Breast epithelium (tissue), 4 donors: ENCODE data around the gene JUND. TPM values are rescaled to one million over a fixed set of nuclear protein-coding genes. Genes with fewer than 3 reads are reported as not detected.
"Not testable (repeated sequence)": the region's sequence is repeated elsewhere in the genome, so short reads cannot be mapped to it uniquely, and the experiment has no call there.

ENCODE experiments used
- DNase-seq, 2 donors: peaks; one replicate each; pipeline ENCODE4 v3.0.0-alpha.2; 2019; ENCODE audit warnings: low spot score in 2 of 2
- H3K27ac ChIP-seq, 2 donors: fragments of 200-600 bp; sonication (generic) in 1 of 2; one replicate each; pipeline ENCODE4 v1.5.1; 2016 to 2019; ENCODE audit warnings: mild to moderate bottlenecking in 1 of 2
- H3K27me3 ChIP-seq, 2 donors: fragments of 200-600 bp; sonication (generic) in 1 of 2; one replicate each; pipeline versions ENCODE4 v1.5.1 to v1.6.0; 2017 to 2019; ENCODE audit warnings: control low read depth in 1 of 2, mild to moderate bottlenecking in 1 of 2
- H3K36me3 ChIP-seq: fragments of 200-600 bp; one replicate; pipeline ENCODE4 v1.5.1; 2019
- H3K4me1 ChIP-seq, 2 donors: fragments of 200-600 bp; sonication (generic); one replicate each; pipeline ENCODE4 v1.5.1; 2016 to 2019; ENCODE audit warnings: control low read depth in 1 of 2
- H3K4me3 ChIP-seq, 3 donors: fragments of 200-600 bp; sonication (generic); 1 replicate in 2 of 3; 2 replicates in 1 of 3; pipeline ENCODE4 v1.5.1; 2016 to 2019; ENCODE audit warnings: mild to moderate bottlenecking in 3 of 3, moderate library complexity in 2 of 3
- H3K9me3 ChIP-seq, 2 donors: fragments of 200-600 bp; sonication (generic) in 1 of 2; one replicate each; pipeline ENCODE4 v1.5.1; 2016 to 2019; ENCODE audit warnings: control low read depth in 1 of 2
- POLR2A ChIP-seq: fragments of 450-650 bp; IDR thresholded peaks from one replicate; pipeline ENCODE4 v1.6.1; 2016; ENCODE audit warnings: antibody characterized with exemption, mild to moderate bottlenecking, moderate library complexity
- POLR2AphosphoS5 ChIP-seq, 3 donors: sonication (generic); formaldehyde crosslinking; IDR thresholded peaks; one replicate each; pipeline ENCODE4 v1.6.1; 2017; ENCODE audit warnings: antibody characterized with exemption in 3 of 3
- intact Hi-C: fragments of 100-400 bp; cut with DNase I; formaldehyde crosslinking; loops from one replicate; pipeline ENCODE4 v1.15.1; 2023; ENCODE audit warnings: low total_unique reads
- total RNA-seq, 3 donors: library from RNA; depleted of rRNA; stranded (reverse); fragments of >200 nt; gene quantifications; one replicate each; pipeline ENCODE4 v1.1.0, GENCODE V29; 2016
- TF ChIP-seq, protein P1 (sequence below), 3 donors: fragments of 450-650 bp; IDR thresholded peaks; one replicate each; pipeline ENCODE4 v1.5.1; 2016 to 2017; ENCODE audit warnings: antibody characterized with exemption in 3 of 3, mild to moderate bottlenecking in 3 of 3, moderate library complexity in 3 of 3

The JUND gene
- total RNA-seq, 3 donors from 2014 or later, result 325 to 833 (median 602) TPM

- TF ChIP-seq POLR2A, result no peak
- TF ChIP-seq, protein P1, sequence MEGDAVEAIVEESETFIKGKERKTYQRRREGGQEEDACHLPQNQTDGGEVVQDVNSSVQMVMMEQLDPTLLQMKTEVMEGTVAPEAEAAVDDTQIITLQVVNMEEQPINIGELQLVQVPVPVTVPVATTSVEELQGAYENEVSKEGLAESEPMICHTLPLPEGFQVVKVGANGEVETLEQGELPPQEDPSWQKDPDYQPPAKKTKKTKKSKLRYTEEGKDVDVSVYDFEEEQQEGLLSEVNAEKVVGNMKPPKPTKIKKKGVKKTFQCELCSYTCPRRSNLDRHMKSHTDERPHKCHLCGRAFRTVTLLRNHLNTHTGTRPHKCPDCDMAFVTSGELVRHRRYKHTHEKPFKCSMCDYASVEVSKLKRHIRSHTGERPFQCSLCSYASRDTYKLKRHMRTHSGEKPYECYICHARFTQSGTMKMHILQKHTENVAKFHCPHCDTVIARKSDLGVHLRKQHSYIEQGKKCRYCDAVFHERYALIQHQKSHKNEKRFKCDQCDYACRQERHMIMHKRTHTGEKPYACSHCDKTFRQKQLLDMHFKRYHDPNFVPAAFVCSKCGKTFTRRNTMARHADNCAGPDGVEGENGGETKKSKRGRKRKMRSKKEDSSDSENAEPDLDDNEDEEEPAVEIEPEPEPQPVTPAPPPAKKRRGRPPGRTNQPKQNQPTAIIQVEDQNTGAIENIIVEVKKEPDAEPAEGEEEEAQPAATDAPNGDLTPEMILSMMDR (IDR thresholded peaks at IDR 0.05), result no peak
- TF ChIP-seq POLR2AphosphoS5 (IDR thresholded peaks at IDR 0.05), result no peak
- intact Hi-C loops, result no loop called here
- Histone ChIP-seq H3K27me3 (no peaks in the 10 kb centered on the region), H3K4me1 (no peaks in the 10 kb centered on the region), H3K9me3 (no peaks in the 10 kb centered on the region), H3K27ac (no peak overlapping the region), H3K4me3 (no peak overlapping the region), H3K36me3 (no peaks in the 10 kb centered on the region)
- no peak for DNase-seq
These were observed 45.4 kb upstream of the JUND start for GRCh38 chr19:18326772-18327171.

DNA sequence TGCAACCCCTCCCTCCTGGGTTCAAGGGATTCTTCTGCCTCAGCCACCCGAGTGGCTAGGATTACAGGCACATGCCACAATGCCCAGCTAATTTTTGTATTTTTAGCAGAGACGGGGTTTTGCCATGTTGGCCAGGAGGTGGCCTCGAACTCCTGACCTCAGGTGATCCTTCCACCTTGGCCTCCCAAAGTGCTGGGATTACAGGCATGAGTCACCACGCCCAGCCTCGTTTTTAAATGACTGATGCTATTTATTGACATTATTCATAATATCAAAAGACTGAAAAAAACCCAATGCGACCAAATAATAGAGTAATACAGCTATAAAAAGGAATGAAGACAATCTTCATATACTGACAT is 42.9 kb upstream of the JUND start:
- H3K4me3 ChIP-seq, H3K9me3 ChIP-seq, H3K4me1 ChIP-seq, H3K27me3 ChIP-seq, H3K36me3 ChIP-seq, DNase-seq: not testable (repeated sequence)
- H3K27ac ChIP-seq, result peak overlapping the region; percentile 50 to 96
- intact Hi-C loops, result loop anchor here (5.0 kb wide), 1 partner anchor 42 kb away; the partner anchor contains the start of gene JUND

DNA sequence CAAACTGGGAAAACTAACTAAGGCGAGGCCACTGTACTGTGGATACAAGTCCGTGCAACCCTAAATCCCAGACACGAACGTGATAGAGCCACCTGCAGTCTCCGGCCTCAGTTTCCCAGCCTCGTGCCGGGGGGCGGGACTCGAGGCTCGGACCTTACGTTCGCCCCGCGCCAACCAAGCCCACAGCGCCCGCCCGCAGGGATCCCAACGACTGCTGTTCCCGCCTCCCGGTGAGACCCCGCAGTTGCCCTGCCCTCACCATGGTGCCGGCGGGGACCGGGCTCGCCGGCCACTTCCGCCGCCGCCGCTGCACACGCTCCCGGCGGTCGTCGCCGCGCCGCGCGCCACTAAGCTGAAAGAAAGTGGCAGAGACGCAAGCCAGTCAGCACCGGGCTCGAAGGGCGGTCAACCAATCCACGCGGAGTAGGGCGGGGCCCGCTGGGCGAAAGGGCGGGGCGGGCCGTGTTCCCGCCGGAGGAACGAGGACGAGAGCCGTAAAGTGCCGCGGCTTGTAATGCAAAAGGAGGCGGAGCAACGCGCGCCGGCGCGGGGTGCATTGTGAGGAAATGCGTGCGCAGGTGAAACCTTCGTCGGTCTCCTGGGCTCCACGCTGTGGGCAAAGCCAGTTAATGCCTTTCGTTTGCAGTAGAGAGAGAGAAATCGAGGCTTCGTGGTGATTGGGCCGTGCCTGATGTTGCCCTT is 41.5 kb upstream of the JUND start, which contains the start of gene LSM4:
Gene LSM4, minus strand, starts transcription at position 318 of the 702 bp plus-strand sequence. Its CDS starts 56 bp downstream, at position 262.
- Histone ChIP-seq H3K27ac (peak within 1 kb of the TSS; percentile 87 to 96), H3K4me1 (no peaks in the 10 kb centered on the region), H3K36me3 (no peaks in the 10 kb centered on the region), H3K9me3 (no peaks in the 10 kb centered on the region), H3K4me3 (peak within 1 kb of the TSS; percentile 71 to 90 (median 86)), H3K27me3 (no peaks in the 10 kb centered on the region)
- DNase-seq, result peak; percentile 98 to 99
- intact Hi-C loops, result loop anchor here (5.0 kb wide), 1 partner anchor 41 kb away; the partner anchor contains the start of gene JUND
- TF ChIP-seq POLR2AphosphoS5 (IDR thresholded peaks at IDR 0.05) (peak in 2 of 3 donors; percentile 84 to 91), POLR2A (peak; percentile 53)
- TF ChIP-seq, protein P1 (IDR thresholded peaks at IDR 0.05), result peak in 1 of 3 donors; percentile 42

DNA sequence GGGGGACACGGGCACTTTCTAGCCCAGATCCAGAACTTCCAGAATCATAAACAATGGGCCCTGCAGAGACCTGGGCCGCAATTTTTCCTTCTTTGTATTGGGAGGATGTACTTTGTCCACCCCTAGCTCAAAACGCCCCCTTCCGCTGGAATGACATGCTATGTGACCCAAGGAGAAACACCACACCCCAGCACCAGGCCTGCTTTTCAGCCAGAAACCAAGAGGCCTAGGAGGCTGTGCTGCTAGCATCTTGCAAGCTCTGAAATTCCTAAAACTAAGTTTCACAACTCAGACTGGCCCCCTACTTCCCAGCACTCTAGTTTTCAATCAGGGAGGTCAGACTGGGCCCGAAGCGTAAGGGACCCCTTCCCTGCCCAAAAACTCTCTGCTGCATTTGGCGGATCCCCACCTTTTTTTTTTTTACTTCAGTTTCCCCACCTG is 40.9 kb upstream of the JUND start:
- no peaks in the 10 kb centered on the region for H3K27me3 ChIP-seq
- intact Hi-C loops, result loop anchor here (5.0 kb wide), 1 partner anchor 40 kb away; the partner anchor contains the start of gene JUND
- H3K4me1 ChIP-seq, result no peaks in the 10 kb centered on the region
- no peaks in the 10 kb centered on the region for H3K9me3 ChIP-seq
- H3K4me3 ChIP-seq, result peak overlapping the region; percentile 71 to 90 (median 86)
- DNase-seq, result no peak
- peak overlapping the region; percentile 87 to 96 for H3K27ac ChIP-seq
- H3K36me3 ChIP-seq, result no peaks in the 10 kb centered on the region
- no peak for TF ChIP-seq POLR2AphosphoS5 (IDR thresholded peaks at IDR 0.05)
- TF ChIP-seq, protein P1 (IDR thresholded peaks at IDR 0.05), result no peak
- no peak for TF ChIP-seq POLR2A

DNA sequence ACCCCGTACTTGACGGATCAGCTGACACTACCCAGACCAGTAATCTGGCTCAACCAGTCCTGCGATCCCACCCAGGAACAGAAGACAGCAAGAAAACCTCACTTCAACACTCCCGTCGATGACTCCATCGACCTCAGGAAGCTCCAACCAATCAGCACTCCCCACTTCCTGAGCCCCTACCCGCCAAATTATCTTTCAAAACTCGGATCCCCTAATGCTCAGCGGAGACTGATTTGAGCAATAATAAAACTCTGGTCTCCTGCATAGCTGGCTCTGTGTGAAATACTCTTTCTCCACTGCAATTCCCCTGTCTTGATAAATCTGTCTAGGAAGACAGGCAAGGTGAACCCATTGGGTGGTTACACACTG is 40.3 kb upstream of the JUND start:
- Histone ChIP-seq H3K4me3 (peak overlapping the region in 1 of 3 donors; percentile 90), H3K4me1 (no peaks in the 10 kb centered on the region), H3K9me3 (no peaks in the 10 kb centered on the region), H3K27ac (peak overlapping the region; percentile 87 to 96), H3K27me3 (no peaks in the 10 kb centered on the region), H3K36me3 (no peaks in the 10 kb centered on the region)
- DNase-seq, result no peak
- TF ChIP-seq, protein P1 (IDR thresholded peaks at IDR 0.05), result no peak
- TF ChIP-seq POLR2AphosphoS5 (IDR thresholded peaks at IDR 0.05) (no peak), POLR2A (no peak)
- intact Hi-C loops, result loop anchor here (5.0 kb wide), 1 partner anchor 39 kb away; the partner anchor contains the start of gene JUND
